GM12891 (cell line): ENCODE measurements around the gene FSTL5.

Experiments
- POLR2A ChIP-seq: IDR thresholded peaks from 2 replicates; pipeline ENCODE4 v1.6.1; 2011; ENCODE audit warnings: low read depth, low read length, control low read depth
- POLR2AphosphoS5 ChIP-seq: IDR thresholded peaks from 2 replicates; pipeline ENCODE4 v1.6.1; 2011; ENCODE audit warnings: low read depth, low read length, control low read depth

DNA sequence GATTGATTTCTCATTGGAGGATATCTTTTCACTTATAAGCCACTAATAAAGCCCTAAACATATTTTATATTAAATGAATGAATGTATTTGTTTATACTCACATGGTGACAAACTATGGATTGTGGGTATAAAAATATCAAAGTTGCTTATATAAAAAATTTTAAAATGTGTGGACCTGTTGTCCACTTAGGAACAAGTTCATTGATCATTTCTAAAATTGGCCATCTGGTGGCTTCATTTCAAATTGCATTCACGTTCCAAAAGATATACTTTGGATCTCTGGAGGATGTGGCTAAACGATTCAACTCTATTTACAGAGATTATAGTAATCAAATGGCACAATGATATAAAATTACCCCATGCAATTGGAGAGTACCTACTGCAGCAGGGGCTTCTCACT is 32.5 kb downstream of the FSTL5 start:
- TF ChIP-seq POLR2AphosphoS5, result no peak
- TF ChIP-seq POLR2A, result no peak
